ENCODE measurements around the gene SUGCT.
"Not testable (repeated sequence)": the region's sequence is repeated elsewhere in the genome, so short reads cannot be mapped to it uniquely, and the experiment has no call there.

SUGCT gene

GRCh38 chr7:40643664-40644063 is 508.9 kb downstream of the SUGCT start:
- no peak for DNase-seq

DNA sequence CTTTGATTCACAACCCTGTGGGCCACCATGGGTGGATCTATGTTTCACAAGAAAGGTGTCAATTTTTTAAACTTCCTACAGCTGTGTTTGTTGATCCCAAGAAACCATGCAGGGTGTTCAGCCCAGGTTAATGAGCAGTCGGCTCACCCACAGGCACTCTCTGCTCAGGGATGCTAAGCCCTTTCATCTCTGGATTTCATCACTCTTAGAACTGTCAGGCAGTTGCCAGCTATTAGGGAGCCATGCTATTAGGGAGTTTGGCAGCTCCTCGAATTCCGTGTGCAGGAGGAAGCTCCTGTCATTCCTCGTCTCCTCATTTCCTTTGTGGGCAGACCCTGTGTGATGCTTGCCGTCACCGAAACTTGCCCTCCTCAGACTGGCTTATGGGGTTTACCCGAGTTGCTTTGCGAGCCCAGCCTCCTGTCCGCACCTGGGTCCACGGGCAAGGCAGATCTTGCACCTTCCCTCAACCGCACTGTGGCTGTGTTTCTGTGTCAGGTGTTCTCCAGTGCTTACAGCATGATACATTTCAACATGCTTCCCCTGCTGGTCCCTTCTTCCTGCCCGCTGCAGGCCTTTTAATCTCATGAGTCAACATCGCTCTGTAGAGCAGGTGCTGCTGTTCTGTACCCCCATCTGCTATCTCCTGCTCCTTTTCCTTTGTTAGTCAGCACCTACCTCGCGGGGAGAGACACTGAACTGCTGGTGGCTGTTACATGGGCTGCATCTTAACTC is 509.8 kb downstream of the SUGCT start:
- DNase-seq, result no peak

- DNase-seq, result no peak
Measured at GRCh38 chr7:40645197-40645596, 510.4 kb downstream of the SUGCT start.

DNA sequence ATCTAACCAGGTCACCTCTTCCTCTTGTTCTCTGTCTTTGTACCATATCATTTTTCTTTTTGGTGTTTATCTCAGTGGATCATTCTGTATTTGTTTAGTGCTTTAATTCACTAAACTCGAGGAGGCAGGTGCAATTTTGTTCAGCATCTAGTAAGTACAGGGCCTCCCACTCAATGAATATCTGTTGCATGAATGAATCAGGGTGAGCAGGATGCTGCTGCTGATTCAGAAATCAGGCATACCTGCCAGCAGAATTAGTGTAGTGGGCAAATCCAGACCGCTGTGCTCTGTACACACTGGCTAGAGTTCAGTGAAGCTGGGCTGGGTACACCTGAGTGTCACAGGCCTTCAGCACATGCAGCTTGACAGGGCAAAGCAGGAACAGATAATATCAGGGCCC is 511.9 kb downstream of the SUGCT start:
- DNase-seq, result no peak

DNA sequence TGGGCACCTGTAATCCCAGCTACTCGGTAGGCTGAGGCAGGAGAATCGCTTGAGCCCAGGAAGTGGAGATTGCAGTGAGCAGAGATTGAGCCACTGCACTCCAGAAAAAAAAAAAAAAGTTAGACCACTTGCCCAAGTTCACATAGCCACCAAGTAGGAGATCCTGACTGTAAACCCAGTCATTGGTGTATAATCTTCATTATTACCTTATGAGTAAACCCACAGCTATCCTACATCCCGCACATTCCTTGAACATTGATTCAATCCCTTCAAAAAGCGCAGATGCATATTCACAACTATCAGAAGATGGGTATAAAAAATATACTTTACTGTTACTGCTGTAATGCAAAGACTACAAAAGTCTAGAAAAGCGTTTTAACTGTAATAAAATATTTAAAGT is 512.9 kb downstream of the SUGCT start:
- DNase-seq, result no peak

DNA sequence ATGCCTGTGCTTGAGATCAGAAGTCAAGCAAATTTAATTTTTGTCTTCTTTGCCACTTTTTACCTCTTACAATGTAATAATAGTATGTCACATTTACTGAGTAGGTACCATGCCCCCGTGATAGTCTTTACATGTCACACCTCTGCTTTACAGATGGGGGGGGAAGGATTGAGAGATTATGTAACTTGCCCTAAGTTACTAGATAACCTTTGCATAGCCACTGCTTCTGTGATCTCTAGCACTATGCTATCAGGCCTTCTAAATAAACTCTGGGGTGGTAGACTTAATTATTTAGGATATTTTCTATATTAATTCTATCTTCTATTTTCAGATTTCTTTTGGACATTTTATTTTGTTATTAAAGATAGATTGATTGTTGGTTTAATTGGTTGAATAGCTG is 514.4 kb downstream of the SUGCT start:
- no peak for DNase-seq

GRCh38 chr7:40650903-40651302 is 516.1 kb downstream of the SUGCT start:
- not testable (repeated sequence) for DNase-seq

GRCh38 chr7:40654171-40654570 is 519.4 kb downstream of the SUGCT start:
- no peak for DNase-seq

GRCh38 chr7:40655426-40655825 is 520.6 kb downstream of the SUGCT start:
- DNase-seq, result no peak

DNA sequence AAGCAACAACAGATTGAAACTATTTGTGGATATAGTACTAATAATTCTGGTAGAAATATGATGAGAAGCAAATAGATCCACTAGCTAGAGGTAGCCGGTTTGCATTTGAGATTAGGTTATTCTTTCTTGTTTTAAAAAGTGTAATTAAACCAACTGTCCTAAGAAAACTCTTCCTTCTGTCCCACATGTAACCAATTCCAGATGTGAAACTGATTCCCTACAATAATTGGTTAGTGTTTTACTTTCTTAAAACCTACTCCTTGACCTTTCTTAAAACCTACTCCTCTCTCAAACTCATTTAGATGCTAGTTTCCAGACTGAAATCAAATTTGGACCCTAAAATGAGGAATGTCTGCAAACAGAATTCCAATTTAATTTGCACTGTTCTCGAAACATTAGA is 521.5 kb downstream of the SUGCT start:
- no peak for DNase-seq

DNA sequence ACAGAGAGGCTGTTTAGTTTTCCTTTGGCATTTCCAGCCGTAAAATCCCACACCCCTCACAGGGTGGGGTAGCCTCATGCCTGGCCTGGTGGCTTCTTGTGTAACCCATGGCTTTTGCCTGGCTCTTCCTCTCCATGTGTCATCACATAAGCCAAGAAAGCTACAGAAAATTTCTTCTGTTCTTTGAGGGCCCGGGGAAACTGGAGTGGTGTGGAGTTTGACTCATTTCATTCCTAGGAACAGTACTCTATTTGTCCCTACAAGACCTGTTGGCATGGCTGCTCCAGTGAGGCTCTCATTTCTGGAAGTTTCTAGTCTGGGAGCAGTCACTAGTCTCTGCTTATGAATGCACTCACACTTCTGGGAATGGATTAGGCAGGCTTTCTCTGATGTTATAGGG is 523.9 kb downstream of the SUGCT start:
- no peak for DNase-seq

- DNase-seq, result no peak
Measured at GRCh38 chr7:40659231-40659630, 524.4 kb downstream of the SUGCT start.

- no peak for DNase-seq
Measured at GRCh38 chr7:40673285-40673684, 538.5 kb downstream of the SUGCT start.

- no peak for DNase-seq
Measured at GRCh38 chr7:40674316-40674715, 539.5 kb downstream of the SUGCT start.

DNA sequence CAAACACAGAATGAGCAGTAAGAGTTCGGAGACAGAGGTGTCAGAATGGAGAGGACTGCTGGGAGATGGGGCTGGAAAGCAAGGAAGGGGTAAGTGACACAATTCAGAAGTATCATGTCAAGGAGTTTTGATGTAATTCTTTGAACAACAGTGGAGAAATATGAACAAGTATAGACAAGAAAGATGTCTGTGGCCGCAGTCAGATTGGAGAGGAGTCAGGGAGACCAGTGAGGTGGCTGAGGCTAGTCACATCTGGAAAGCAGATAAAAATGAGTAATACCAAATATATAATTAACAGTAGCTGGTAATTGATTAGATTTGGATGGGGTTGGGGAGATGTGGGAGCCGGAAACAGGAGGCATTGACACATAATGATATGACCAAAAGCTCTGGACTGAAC is 540.9 kb downstream of the SUGCT start:
- DNase-seq, result no peak

DNA sequence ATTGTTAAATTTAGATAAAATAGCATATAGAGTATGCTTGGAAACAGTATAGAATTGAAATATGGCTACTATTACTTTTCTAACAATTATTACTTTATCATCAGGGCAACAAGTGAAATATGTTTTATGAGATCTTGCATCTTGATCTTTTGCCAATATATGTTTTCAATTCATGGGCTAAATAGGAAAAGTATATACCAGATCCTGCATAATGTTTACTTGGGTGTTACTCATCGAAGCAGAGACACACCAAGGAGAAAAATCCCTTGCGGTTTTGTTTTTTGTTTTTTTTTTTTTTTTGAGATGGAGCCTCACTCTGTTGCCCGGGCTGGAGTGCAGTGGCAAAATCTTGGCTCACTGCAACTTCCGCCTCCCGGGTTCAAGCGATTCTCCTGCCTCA is 541.4 kb downstream of the SUGCT start:
- no peak for DNase-seq

DNA sequence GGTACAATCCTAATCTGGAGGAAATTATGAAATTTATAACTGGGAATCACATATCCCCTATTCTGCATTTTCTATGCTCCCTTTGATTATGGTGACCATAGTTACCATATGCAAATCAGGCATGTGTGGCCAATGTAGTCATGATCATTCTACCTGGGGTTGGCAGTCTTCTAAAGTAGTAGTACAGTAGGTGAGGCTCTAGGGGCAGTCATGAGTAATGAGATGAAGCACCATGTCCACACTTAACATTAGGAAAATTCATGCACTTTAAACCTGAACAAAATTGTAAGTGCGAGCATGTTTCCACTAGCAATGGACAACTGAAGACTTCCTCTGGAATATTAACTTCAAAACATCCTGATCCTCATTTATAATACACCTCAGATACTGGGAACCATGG is 545.9 kb downstream of the SUGCT start:
- DNase-seq, result no peak

- no peak for DNase-seq
Measured at GRCh38 chr7:40682696-40683095, 547.9 kb downstream of the SUGCT start.

DNA sequence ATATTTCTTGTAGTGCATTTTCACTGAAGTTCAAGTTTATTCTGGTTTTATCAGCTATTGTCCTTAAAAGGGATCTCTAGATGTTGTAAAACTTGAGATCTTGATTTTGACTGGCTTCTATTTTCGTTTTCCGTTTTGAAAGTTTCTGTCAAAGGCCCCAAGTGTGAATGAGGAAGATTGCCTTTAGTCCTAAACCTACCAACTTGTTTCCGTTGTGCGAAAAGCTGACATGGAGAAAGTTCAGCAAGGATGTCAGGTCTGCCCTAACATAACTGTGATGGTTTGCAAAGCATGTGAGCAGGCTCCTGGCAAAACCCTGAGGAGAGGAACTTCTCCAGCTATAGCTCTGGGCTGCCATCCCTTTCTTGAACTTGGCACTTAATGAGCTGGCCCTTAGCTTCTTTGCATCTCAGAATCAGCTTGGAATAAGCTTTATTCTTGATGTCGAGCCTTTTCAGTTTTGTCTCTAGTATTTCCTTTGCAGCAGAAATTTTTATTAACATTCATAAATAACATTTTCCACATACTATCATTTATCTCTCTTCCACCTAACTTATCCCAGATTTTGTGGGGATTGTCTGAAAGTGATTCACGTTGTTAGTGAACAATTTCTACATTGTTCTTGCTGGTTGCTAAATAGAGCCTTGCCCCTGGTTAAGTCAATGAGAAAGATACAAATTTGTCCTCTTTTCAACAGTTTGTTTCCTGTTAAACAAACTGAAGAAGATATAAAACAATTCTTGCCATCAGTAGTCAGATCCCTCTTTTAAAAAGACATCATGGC is 559.4 kb downstream of the SUGCT start:
- no peak for DNase-seq

- DNase-seq, result no peak
Measured at GRCh38 chr7:40694991-40695390, 560.2 kb downstream of the SUGCT start.

DNA sequence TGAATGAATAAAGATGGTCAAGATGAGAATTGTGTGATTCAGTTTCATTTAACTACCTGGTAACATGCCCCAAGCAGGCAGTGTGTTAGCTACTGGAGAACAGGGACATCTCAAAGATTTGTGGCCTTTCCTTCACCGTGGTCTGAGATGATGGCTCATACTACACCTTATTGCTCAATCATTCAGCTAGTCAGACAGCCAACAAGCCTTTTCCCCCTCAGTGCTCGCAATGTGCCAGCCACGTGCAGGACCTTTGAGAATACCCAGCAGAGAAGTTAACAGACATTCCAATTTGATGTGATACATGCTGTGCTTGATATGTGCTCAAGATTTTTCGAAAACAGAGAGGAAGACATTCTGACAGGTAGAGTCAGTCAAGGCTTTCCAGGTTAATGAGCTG is 562.8 kb downstream of the SUGCT start:
- no peak for DNase-seq

DNA sequence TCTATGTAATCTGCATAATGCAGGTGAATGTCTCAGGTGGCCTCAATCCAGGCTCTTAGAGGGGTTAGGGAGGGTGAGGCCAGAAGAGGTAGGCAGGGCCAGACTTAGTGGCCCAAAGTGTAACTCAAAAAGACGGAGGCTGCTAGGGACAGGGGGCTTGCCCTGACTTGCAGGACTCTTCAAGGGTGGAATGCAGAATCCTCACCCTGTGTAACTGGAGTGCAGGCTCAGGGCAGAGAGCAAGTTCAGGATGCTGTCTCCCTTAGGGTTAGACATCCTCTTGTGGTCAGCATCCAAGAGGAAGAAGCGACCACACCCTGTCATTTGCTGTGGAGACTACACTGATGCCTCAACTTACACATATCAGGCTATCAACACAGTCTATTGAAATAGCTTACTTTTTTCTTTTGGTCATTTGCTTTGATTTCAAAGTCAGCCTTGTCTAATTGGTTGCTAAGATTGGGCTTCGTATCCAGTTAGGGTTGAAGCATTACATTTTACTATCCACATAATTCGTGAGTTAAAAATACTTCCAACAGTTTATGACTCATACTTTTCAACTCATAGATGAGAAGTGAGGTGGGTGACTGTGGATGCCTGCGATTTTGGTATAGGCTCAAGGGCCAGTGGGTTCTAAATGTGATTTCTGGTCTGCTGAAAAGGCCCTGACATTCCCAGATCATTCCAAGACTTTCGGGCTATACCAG is 563.6 kb downstream of the SUGCT start:
- DNase-seq, result no peak

DNA sequence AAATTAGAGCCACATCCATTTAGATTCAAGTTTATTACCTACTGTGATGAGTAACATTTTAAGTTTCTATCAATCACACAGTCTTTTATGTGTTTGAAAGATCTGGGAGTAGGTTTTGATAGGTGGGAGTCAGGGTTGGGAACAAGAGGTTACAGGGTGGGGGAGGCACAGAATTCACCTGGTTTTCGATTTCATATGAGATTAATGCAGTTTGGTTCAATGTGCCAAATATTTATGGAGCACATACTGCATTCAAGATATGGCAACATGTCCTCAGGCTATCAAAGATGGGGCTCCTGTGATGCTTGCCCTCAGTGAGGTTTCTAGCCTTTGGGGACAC is 564.1 kb downstream of the SUGCT start:
- no peak for DNase-seq
